Measurements from ENCODE around the gene GOLGA7B.

DNA sequence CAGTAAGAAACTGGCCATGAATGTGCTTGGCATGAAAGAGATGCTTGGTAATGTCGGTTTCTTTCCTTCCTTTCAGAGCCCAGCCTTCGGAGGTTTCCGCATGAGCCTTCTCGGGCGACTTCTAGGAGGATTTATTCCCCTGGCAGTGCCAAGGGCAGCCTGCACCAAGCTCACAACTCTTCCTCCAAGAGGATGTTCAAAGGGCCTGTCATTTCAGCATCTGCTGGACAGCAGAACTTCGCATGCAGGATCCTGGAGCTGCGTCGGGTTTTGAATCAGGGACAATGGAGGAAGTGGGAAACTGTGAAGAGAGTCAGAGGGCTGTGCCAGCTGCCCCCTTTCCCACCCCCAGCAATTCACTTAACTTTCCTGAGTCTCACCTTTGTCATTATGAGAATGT is 21.3 kb downstream of the GOLGA7B start:
- no peak for TF ChIP-seq USF1 (IDR thresholded peaks at IDR 0.05)
- TF ChIP-seq RAD21 (IDR thresholded peaks at IDR 0.05; ENCODE audit: low read depth) = no peak
- no peak for TF ChIP-seq FOXM1 (IDR thresholded peaks at IDR 0.05; ENCODE audit: borderline replicate concordance, low read depth)
- TF ChIP-seq MAX (IDR thresholded peaks at IDR 0.05) = no peak
- TF ChIP-seq CREB1 (IDR thresholded peaks at IDR 0.05; ENCODE audit: low read depth) = no peak
- no peak for TF ChIP-seq YY1 (IDR thresholded peaks at IDR 0.05; ENCODE audit: low read depth)
- no peak for TF ChIP-seq TAF1 (IDR thresholded peaks at IDR 0.05; ENCODE audit: low read depth)
- TF ChIP-seq REST (IDR thresholded peaks at IDR 0.05; ENCODE audit: low read depth) = no peak
- TF ChIP-seq TCF12 (IDR thresholded peaks at IDR 0.05; ENCODE audit: low read depth) = no peak

Measured in Ishikawa (cell line).